Coronary artery (tissue), 2 donors: ENCODE data around the gene GALNT1.

Source experiments
- DNase-seq: peaks from one replicate; pipeline ENCODE4 v3.0.0-alpha.2; 2017; ENCODE audit warnings: low spot score
- H3K27ac ChIP-seq, 2 donors: fragments of 200-600 bp; sonication (generic); one replicate each; pipeline ENCODE4 v1.5.1; 2016 to 2019
- H3K4me3 ChIP-seq: fragments of 200-600 bp; sonication (generic); 2 replicates; pipeline ENCODE4 v1.5.1; 2016; ENCODE audit warnings: mild to moderate bottlenecking, moderate library complexity
- CTCF ChIP-seq: fragments of 200-600 bp; sonication (generic); IDR thresholded peaks from one replicate; pipeline ENCODE4 v1.5.1; 2019; ENCODE audit warnings: antibody characterized with exemption

The GALNT1 gene

GRCh38 chr18:35707674-35708073 lies 126.1 kb downstream of the GALNT1 start:
- no peak for DNase-seq
- Histone ChIP-seq H3K27ac (no peak overlapping the region), H3K4me3 (no peak overlapping the region)
- TF ChIP-seq CTCF, result no peak

- DNase-seq, result no peak
- Histone ChIP-seq H3K27ac (no peak overlapping the region), H3K4me3 (no peak overlapping the region)
- no peak for TF ChIP-seq CTCF
Measured at GRCh38 chr18:35710581-35710980, 129.0 kb downstream of the GALNT1 start.

GRCh38 chr18:35711227-35711626 lies 129.7 kb downstream of the GALNT1 start:
- no peak for TF ChIP-seq CTCF
- DNase-seq, result no peak
- no peak overlapping the region for H3K4me3 ChIP-seq
- no peak overlapping the region for H3K27ac ChIP-seq

- no peak for DNase-seq
- no peak for TF ChIP-seq CTCF
- Histone ChIP-seq H3K27ac (no peak overlapping the region), H3K4me3 (no peak overlapping the region)
Measured at GRCh38 chr18:35713545-35713944, 132.0 kb downstream of the GALNT1 start.

- Histone ChIP-seq H3K27ac (no peak overlapping the region), H3K4me3 (no peak overlapping the region)
- TF ChIP-seq CTCF, result no peak
- no peak for DNase-seq
Measured at GRCh38 chr18:35714539-35714938, 133.0 kb downstream of the GALNT1 start.

GRCh38 chr18:35715139-35715538 lies 133.6 kb downstream of the GALNT1 start:
- DNase-seq, result no peak
- no peak overlapping the region for H3K27ac ChIP-seq
- no peak overlapping the region for H3K4me3 ChIP-seq
- TF ChIP-seq CTCF, result no peak

GRCh38 chr18:35716169-35716831 lies 134.8 kb downstream of the GALNT1 start:
- no peak overlapping the region for H3K4me3 ChIP-seq
- DNase-seq, result no peak
- no peak overlapping the region for H3K27ac ChIP-seq
- TF ChIP-seq CTCF, result no peak
